D721Med (cell line): ENCODE results near the gene IGFALS.
A peak's percentile ranks its signal among the peaks of the same experiment; 100 is the strongest.

ENCODE experiments used
- DNase-seq: peaks from one replicate; pipeline ENCODE4 v3.0.0; 2011; ENCODE audit warnings: low spot score; ENCODE audit not compliant: insufficient read length
- FAIRE-seq: peaks from 2 replicates; lab custom pipeline; 2011; peaks lifted over from hg19 to GRCh38; lab: Jason Lieb, UNC
- TF ChIP-seq, protein P1 (sequence below): IDR thresholded peaks from 2 replicates; pipeline ENCODE4 v1.5.1; 2012; ENCODE audit warnings: mild to moderate bottlenecking, control low read depth; ENCODE audit not compliant: insufficient read depth; ENCODE audit errors: missing control alignments

IGFALS gene

GRCh38 chr16:1771188-1771863 is 22.2 kb downstream of the IGFALS start, which contains the start of gene NME3:
NME3 (minus strand) TSS chr16:1771543; CDS start chr16:1771534, 9 bp downstream.
- DNase-seq (peak; percentile 89), FAIRE-seq (no peak)
- TF ChIP-seq, protein P1, sequence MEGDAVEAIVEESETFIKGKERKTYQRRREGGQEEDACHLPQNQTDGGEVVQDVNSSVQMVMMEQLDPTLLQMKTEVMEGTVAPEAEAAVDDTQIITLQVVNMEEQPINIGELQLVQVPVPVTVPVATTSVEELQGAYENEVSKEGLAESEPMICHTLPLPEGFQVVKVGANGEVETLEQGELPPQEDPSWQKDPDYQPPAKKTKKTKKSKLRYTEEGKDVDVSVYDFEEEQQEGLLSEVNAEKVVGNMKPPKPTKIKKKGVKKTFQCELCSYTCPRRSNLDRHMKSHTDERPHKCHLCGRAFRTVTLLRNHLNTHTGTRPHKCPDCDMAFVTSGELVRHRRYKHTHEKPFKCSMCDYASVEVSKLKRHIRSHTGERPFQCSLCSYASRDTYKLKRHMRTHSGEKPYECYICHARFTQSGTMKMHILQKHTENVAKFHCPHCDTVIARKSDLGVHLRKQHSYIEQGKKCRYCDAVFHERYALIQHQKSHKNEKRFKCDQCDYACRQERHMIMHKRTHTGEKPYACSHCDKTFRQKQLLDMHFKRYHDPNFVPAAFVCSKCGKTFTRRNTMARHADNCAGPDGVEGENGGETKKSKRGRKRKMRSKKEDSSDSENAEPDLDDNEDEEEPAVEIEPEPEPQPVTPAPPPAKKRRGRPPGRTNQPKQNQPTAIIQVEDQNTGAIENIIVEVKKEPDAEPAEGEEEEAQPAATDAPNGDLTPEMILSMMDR: no peak

GRCh38 chr16:1770328-1771187 is 22.9 kb downstream of the IGFALS start:
- TF ChIP-seq, protein P1: no peak
- FAIRE-seq (no peak), DNase-seq (no peak)

DNA sequence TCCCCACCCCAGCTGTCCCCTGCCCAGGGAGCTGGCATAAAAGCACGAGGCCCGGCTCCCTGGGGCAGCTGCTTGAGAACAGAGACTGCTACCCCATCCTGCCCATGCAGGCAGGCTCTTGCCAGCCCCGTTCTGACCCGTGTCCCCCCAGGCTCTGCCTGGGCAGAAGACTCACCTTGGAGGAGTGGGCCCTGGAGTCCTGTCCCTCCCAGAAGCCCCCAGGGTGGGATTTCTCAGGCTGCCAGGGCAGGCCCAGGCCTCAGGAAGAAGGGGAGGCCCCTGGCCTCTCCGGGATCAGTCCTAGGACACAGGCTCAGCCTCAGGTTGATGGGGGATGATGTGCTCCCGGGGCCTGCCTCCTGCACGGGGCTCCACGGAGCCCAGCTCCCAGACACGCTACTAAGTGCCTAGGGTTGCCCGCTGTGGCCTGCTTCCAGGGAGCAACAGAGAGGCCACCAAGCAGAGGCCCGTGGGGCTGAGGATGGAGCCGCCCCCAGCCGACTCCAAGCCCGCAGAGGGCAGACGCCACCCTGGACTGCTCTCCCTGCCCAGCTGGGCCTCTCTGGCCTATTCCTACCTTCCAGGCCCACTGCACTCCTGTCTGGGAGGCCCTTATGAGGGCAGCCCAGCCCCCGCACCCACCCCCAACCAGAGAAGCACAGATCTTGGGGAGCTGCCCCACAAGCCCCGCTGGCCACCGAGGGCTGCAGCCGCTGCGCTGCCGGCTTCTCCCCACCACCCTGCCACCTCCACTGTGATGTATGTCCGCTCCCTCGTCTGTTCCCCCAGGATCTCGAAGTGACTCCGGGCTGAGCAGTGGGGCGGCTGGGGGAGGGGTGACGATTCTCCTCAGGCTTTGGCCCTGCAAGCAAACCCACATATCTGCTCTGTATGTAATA is 23.9 kb downstream of the IGFALS start:
- TF ChIP-seq, protein P1: no peak
- FAIRE-seq: no peak
- no peak for DNase-seq

DNA sequence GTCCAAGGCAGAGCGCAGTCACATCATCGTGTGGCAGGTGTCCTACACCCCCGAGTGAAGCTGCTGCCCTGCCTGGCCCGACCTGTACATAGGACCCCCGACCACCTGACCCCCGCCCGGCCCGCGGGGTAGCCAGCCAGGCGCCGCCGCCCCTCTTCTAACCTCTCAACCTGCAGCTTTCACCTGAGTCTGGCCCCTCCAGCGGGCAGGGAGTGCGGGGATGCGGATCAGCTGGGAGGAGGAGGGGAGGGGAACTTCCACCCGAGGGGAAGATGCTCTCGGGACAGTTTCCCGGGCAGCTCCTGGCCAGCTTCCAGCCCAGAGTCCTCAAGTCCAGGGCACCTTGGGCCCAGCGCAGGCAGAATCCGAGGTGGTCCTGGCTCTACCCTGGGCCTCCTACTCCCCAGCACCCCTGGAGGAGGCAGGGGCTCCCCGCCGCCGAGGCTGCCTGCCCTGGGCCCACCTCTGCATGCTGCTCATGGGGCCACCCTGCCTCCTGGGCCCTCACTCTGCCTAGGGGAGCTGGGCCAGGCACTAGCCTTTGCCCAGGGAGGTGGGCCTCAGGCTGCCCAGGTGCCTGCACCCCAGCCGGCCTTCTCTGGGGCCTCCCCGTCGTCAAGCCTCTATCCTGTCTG is 24.6 kb downstream of the IGFALS start:
- TF ChIP-seq, protein P1: no peak
- FAIRE-seq (no peak), DNase-seq (no peak)

- TF ChIP-seq, protein P1: no peak
- FAIRE-seq (no peak), DNase-seq (no peak)
Measured at GRCh38 chr16:1768061-1768766, 25.3 kb downstream of the IGFALS start.
